PC-9 (cell line): ENCODE measurements around the gene TBPL2. TPM values are rescaled to one million over a fixed set of nuclear protein-coding genes. Genes with fewer than 3 reads are reported as not detected.

Experiments
- BruUV-seq: library from RNA; stranded (reverse); fragments of 400-500 nt; replicated peaks from 2 replicates; lab custom pipeline; 2021; lab: Mats Ljungman, UMichigan
- CTCF ChIA-PET: fragments of 300-600 bp; sonication (Branson Sonifier 250); formaldehyde crosslinking; loops from one replicate; lab custom pipeline; 2022; ENCODE audit warnings: antibody characterized with exemption; lab: Charles Lee
- POLR2A ChIA-PET: fragments of 300-600 bp; sonication (Branson Sonifier 250); formaldehyde crosslinking; loops from one replicate; lab custom pipeline; 2022; ENCODE audit warnings: antibody characterized with exemption; ENCODE audit not compliant: unreplicated experiment; lab: Charles Lee
- DNase-seq, 2 experiments: peaks; one replicate each; pipeline versions ENCODE4 v3.0.0 to v3.0.0-alpha.2; 2015 to 2022; ENCODE audit warnings: mixed read lengths in 1 of 2
- H2AFZ ChIP-seq: fragments of 200-600 bp; sonication (generic); 2 replicates; pipeline ENCODE4 v1.8.1; 2017; ENCODE audit warnings: antibody characterized with exemption
- H3F3A ChIP-seq: fragments of 200-600 bp; sonication (generic); 2 replicates; pipeline ENCODE4 v1.8.1; 2017; ENCODE audit warnings: antibody characterized with exemption, mild to moderate bottlenecking, low read depth; ENCODE audit not compliant: insufficient read depth
- H3K27ac ChIP-seq: fragments of 200-600 bp; sonication (generic); 2 replicates; pipeline ENCODE4 v1.6.1; 2016; ENCODE audit warnings: mixed run types
- H3K27me3 ChIP-seq: fragments of 200-600 bp; sonication (generic); 2 replicates; pipeline ENCODE4 v1.6.1; 2016; ENCODE audit warnings: low read depth, mixed run types; ENCODE audit not compliant: insufficient read depth
- H3K36me3 ChIP-seq: fragments of 200-600 bp; sonication (generic); 2 replicates; pipeline ENCODE4 v1.6.1; 2016; ENCODE audit warnings: low read depth, mixed run types
- H3K4me1 ChIP-seq: fragments of 200-600 bp; sonication (generic); replicated peaks from 2 replicates; pipeline ENCODE4 v1.6.1; 2016; ENCODE audit warnings: mixed run types; ENCODE audit not compliant: insufficient read depth
- H3K4me2 ChIP-seq: fragments of 200-600 bp; sonication (generic); 2 replicates; pipeline ENCODE4 v1.6.1; 2017; ENCODE audit warnings: mixed run types
- H3K4me3 ChIP-seq: fragments of 200-600 bp; sonication (generic); 2 replicates; pipeline ENCODE4 v1.6.1; 2016; ENCODE audit warnings: mixed run types
- H3K79me2 ChIP-seq: fragments of 200-600 bp; sonication (generic); 2 replicates; pipeline ENCODE4 v1.6.1; 2017; ENCODE audit warnings: low read depth, mixed run types
- H3K9me2 ChIP-seq: fragments of 200-600 bp; sonication (generic); 2 replicates; pipeline ENCODE4 v1.8.1; 2017; ENCODE audit warnings: mild to moderate bottlenecking; ENCODE audit not compliant: insufficient read depth
- H3K9me3 ChIP-seq: fragments of 200-600 bp; sonication (generic); 2 replicates; pipeline ENCODE4 v1.8.1; 2016; ENCODE audit warnings: low read depth; ENCODE audit not compliant: insufficient read depth
- H4K20me1 ChIP-seq: fragments of 200-600 bp; sonication (generic); 2 replicates; pipeline ENCODE4 v1.8.1; 2017; ENCODE audit not compliant: insufficient read depth
- EZH2 ChIP-seq: fragments of 200-600 bp; sonication (generic); IDR thresholded peaks from 2 replicates; pipeline ENCODE4 v1.8.0; 2017; ENCODE audit warnings: antibody characterized with exemption, low read depth
- intact Hi-C: fragments of 100-400 bp; cut with micrococcal nuclease; formaldehyde crosslinking; loops from one replicate; pipeline ENCODE4 v1.10.0; 2022; ENCODE audit not compliant: unreplicated experiment
- total RNA-seq: library from RNA; stranded (reverse); gene quantifications from 2 replicates; pipeline ENCODE4 v1.2.3, GENCODE V29; 2021
- TF ChIP-seq, protein P1 (sequence below): fragments of 200-600 bp; sonication (generic); conservative IDR thresholded peaks from 2 replicates; pipeline ENCODE4 v1.6.1; 2017; ENCODE audit warnings: mixed run types, antibody characterized with exemption, mild to moderate bottlenecking, moderate library complexity

The TBPL2 gene
- total RNA-seq, 1 experiment from 2014 or later: not detected

DNA sequence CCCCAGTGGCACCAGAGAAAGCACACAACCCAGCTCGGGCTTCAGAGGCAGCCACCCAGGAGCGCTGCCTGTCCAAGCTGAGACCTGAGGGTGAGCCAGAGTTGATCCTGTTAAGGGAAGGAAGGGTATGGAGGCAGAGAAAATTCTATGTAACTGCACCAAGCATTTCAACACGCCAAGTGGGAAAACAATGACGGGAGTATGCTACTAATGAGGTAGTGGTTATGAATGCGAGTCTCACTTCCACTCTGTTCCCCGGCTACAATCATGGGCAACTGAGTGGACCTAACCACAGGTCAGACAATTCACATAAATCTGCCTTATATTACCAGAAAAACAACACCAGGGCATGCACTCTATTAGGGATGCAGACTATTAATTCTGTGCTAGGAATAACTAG lies 38.7 kb downstream of the TBPL2 start:
- DNase-seq: no peak
- TF ChIP-seq, protein P1, sequence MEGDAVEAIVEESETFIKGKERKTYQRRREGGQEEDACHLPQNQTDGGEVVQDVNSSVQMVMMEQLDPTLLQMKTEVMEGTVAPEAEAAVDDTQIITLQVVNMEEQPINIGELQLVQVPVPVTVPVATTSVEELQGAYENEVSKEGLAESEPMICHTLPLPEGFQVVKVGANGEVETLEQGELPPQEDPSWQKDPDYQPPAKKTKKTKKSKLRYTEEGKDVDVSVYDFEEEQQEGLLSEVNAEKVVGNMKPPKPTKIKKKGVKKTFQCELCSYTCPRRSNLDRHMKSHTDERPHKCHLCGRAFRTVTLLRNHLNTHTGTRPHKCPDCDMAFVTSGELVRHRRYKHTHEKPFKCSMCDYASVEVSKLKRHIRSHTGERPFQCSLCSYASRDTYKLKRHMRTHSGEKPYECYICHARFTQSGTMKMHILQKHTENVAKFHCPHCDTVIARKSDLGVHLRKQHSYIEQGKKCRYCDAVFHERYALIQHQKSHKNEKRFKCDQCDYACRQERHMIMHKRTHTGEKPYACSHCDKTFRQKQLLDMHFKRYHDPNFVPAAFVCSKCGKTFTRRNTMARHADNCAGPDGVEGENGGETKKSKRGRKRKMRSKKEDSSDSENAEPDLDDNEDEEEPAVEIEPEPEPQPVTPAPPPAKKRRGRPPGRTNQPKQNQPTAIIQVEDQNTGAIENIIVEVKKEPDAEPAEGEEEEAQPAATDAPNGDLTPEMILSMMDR: no peak
- TF ChIP-seq EZH2: no peak
- Histone ChIP-seq H3K4me3 (no peak overlapping the region), H2AFZ (no peak overlapping the region), H3K9me3 (no peaks in the 10 kb centered on the region), H3K4me1 (peaks cover 12% of the 10 kb centered on the region; the same call in 1 of the 2 replicates), H3K4me2 (no peak overlapping the region), H3K27ac (no peak overlapping the region), H3K27me3 (no peaks in the 10 kb centered on the region), H3K79me2 (peaks cover 62% of the 10 kb centered on the region), H3F3A (peaks cover 4% of the 10 kb centered on the region; the same call in 1 of the 2 replicates), H4K20me1 (peaks cover 20% of the 10 kb centered on the region), H3K36me3 (no peaks in the 10 kb centered on the region), H3K9me2 (no peaks in the 10 kb centered on the region)
- ChIA-PET CTCF (no interaction called here), POLR2A (no interaction called here)
- intact Hi-C loops: no loop called here
- BruUV-seq: no TSS peak

DNA sequence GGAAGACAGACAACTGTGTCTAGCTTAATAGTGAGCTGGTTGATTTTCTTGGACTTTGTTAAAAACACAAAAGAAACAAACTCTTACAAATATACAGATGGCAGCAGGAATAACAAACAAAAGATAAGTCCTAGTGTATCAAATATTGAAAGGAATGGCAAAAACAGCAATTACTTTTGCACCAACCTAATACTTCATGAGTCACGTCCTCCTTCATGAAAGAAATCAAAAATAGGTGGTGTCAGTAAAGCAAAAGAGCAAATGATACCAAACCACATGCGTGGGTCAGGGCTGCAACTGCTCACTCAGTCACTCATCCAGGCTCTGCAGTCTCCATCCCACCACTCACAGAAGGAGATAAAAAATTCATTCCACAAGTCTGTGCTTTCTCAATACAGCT lies 40.6 kb downstream of the TBPL2 start:
- CTCF ChIA-PET: no interaction called here
- no peak overlapping the region for H2AFZ ChIP-seq
- intact Hi-C loops: no loop called here
- peaks cover 4% of the 10 kb centered on the region; the same call in 1 of the 2 replicates for H3F3A ChIP-seq
- H3K27ac ChIP-seq: peak overlapping the region; percentile 25; the same call in 1 of the 2 replicates
- H3K36me3 ChIP-seq: no peaks in the 10 kb centered on the region
- no peaks in the 10 kb centered on the region for H3K9me2 ChIP-seq
- H3K4me1 ChIP-seq: peaks cover 12% of the 10 kb centered on the region; the same call in 1 of the 2 replicates
- H3K4me3 ChIP-seq: no peak overlapping the region
- H3K4me2 ChIP-seq: no peak overlapping the region
- POLR2A ChIA-PET: no interaction called here
- TF ChIP-seq EZH2: no peak
- TF ChIP-seq, protein P1: no peak
- peaks cover 17% of the 10 kb centered on the region for H4K20me1 ChIP-seq
- peaks cover 53% of the 10 kb centered on the region for H3K79me2 ChIP-seq
- BruUV-seq: no TSS peak
- H3K9me3 ChIP-seq: no peaks in the 10 kb centered on the region
- H3K27me3 ChIP-seq: no peaks in the 10 kb centered on the region
- no peak for DNase-seq

DNA sequence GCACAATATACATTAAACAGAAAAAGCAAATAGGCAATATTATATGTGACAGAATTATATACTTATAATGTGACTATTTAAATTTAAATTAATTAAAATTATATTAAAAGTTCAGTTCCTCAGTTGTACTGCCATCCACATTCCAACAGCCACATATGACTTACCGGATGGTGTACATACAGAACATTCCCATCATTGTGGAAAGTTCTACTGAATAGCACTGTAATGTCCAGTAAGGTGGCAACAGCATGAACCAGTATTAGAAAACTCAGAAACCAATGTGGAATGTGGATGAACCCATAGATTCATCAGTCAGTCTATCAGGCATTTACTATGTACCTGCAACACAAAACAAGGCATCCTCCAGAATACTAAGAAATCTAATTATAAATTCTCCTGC lies 41.2 kb downstream of the TBPL2 start:
- Histone ChIP-seq H3K4me2 (no peak overlapping the region), H3K4me1 (peaks cover 12% of the 10 kb centered on the region; the same call in 1 of the 2 replicates), H3K9me2 (no peaks in the 10 kb centered on the region), H3K36me3 (no peaks in the 10 kb centered on the region), H3K27ac (peak overlapping the region; percentile 25; the same call in 1 of the 2 replicates), H3K27me3 (no peaks in the 10 kb centered on the region), H3K79me2 (peaks cover 49% of the 10 kb centered on the region), H4K20me1 (peaks cover 12% of the 10 kb centered on the region), H3K9me3 (no peaks in the 10 kb centered on the region), H2AFZ (no peak overlapping the region), H3K4me3 (no peak overlapping the region), H3F3A (peaks cover 4% of the 10 kb centered on the region; the same call in 1 of the 2 replicates)
- no peak for TF ChIP-seq EZH2
- TF ChIP-seq, protein P1: no peak
- no peak for DNase-seq
- intact Hi-C loops: no loop called here
- POLR2A ChIA-PET: no interaction called here
- BruUV-seq: no TSS peak
- CTCF ChIA-PET: no interaction called here
